ENCODE data around the gene FAM240B. TPM values are rescaled to one million over a fixed set of nuclear protein-coding genes. Genes with fewer than 3 reads are reported as not detected.
A peak's percentile ranks its signal among the peaks of the same experiment; 100 is the strongest.

FAM240B gene
- total and polyA plus RNA-seq, 5 experiments from 2014 or later = not detected

DNA sequence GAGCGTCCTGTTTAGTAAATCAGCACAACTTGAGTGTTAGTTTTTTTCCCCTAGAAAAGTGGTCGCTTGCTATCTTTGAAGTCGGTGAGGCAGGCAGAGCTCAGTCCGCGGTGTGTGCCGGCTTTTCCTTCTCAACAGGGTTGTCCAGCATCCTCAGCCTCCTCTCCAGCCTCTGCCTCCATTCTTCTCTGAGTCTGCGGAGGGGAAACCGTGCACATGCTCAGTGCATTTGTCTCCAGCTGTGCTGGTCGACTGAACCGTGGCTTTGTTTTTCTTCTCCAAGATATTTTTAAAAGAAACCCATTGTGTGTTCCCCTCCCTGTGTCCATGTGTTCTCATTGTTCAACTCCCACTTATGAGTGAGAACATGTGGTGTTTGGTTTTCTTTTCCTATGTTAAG lies 25.3 kb downstream of the FAM240B start:
- peaks cover 0 to 21% (median 6%) of the 10 kb centered on the region in 5 donors for H3K27me3 Mint-ChIP-seq
- no peaks in the 10 kb centered on the region for H3K4me1 Mint-ChIP-seq
- POLR2A ChIA-PET = no interaction called here
- ATAC-seq (no peak), DNase-seq (no peak)
- H3K27ac Mint-ChIP-seq = no peak overlapping the region
- no peak overlapping the region for H3K4me3 Mint-ChIP-seq
- no peaks in the 10 kb centered on the region for H3K36me3 Mint-ChIP-seq
- no peaks in the 10 kb centered on the region for H3K9me3 Mint-ChIP-seq

DNA sequence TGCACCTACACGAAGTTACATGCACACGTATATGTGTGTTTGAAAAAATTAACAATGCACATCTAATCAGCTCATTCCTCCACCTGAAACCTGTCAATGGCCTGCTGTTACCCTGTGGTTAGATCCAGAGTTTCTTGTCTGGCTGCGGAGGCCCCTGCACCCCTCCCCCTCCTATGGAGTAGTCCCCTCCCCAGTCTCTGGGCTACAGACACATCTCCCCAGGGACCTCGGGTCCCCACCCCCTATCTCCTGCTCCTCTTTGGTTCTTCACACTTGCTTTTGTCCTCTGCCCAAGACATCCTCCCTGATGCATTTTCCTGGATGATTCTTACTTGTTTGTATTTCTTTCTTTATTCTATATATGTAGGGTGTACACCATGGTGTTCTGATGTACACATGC lies 27.2 kb downstream of the FAM240B start:
- DNase-seq = no peak
- H3K4me3 Mint-ChIP-seq = no peak overlapping the region
- POLR2A ChIA-PET = no interaction called here
- no peak for ATAC-seq
- no peaks in the 10 kb centered on the region for H3K4me1 Mint-ChIP-seq
- H3K27ac Mint-ChIP-seq = no peak overlapping the region
- H3K27me3 Mint-ChIP-seq = peaks cover 0 to 29% (median 7%) of the 10 kb centered on the region in 5 donors
- H3K36me3 Mint-ChIP-seq = no peaks in the 10 kb centered on the region
- H3K9me3 Mint-ChIP-seq = no peaks in the 10 kb centered on the region

DNA sequence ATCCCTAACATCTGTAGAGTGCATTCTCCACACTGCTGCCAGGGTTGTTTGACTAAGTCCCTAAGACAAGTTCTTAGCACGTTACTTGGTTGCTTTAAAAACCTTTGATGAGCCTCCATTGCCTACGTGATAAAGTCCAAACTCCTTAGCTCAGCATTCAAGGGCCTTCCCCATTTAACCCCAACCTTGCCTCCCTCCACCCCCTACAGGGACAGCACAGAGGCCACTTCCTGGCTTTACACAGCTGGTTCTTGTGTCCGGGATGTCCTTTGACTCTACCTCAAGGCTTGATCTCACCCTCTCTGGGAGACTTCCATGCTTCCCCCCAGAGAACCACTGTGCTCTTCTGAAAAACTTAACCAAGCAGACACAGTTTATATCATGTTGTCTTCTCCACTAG lies 29.4 kb downstream of the FAM240B start:
- DNase-seq = no peak
- no peak for ATAC-seq
- H3K36me3 Mint-ChIP-seq = no peaks in the 10 kb centered on the region
- no peaks in the 10 kb centered on the region for H3K9me3 Mint-ChIP-seq
- POLR2A ChIA-PET = no interaction called here
- H3K4me3 Mint-ChIP-seq = no peak overlapping the region
- H3K4me1 Mint-ChIP-seq = peaks cover 0 to 1% (median 0%) of the 10 kb centered on the region in 4 donors
- no peak overlapping the region for H3K27ac Mint-ChIP-seq
- H3K27me3 Mint-ChIP-seq = peaks cover 1 to 43% (median 16%) of the 10 kb centered on the region in 5 donors

DNA sequence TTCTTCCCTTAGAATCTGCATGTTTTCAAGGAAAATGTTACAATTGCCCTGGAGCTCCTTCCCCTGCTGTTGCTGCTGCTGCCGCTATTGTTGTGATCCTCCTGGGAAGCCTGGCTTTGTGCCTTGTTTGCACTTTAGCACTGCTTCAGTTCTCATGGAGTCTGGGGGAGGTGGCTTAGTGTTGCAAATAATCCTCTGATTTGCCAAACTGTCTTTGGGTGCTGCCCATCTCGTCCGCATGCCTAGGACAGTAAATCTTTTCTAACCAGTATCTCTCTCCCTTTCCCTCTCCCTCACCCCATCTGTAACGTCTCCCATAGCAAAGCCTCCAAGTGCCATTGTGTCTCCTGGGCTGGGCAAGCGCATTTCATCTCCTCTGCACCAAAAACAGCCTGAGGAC lies 30.3 kb downstream of the FAM240B start:
- peaks cover 5 to 52% (median 22%) of the 10 kb centered on the region in 5 donors for H3K27me3 Mint-ChIP-seq
- POLR2A ChIA-PET = no interaction called here
- H3K4me1 Mint-ChIP-seq = peaks cover 0 to 1% (median 0%) of the 10 kb centered on the region in 4 donors
- no peaks in the 10 kb centered on the region for H3K9me3 Mint-ChIP-seq
- H3K36me3 Mint-ChIP-seq = no peaks in the 10 kb centered on the region
- H3K4me3 Mint-ChIP-seq = no peak overlapping the region
- DNase-seq = no peak
- peak overlapping the region in 1 of 10 donors; percentile 13 for H3K27ac Mint-ChIP-seq
- no peak for ATAC-seq

DNA sequence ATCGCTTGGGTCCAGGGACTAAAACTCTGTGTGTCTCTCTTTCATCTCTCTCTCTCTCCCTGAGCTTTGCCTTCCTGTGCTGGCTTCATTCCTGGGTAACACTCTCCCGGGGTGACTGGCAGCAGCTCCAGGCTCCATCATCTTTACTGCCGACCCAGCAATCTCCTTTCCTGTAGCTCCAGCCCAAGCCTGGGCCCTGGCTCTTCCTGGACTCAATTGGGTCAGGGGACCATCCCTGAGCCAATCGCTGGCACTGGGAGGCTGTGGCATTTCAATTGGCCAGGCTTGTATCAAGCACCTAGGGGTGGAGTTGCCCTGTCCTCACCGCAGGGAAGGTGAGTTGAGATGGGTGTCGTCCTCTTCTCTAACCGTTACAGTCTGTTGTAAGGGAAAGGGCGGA lies 31.9 kb downstream of the FAM240B start:
- POLR2A ChIA-PET = no interaction called here
- peaks cover 0 to 1% (median 0%) of the 10 kb centered on the region in 4 donors for H3K4me1 Mint-ChIP-seq
- H3K27me3 Mint-ChIP-seq = peaks cover 5 to 45% (median 22%) of the 10 kb centered on the region in 5 donors
- no peaks in the 10 kb centered on the region for H3K36me3 Mint-ChIP-seq
- H3K27ac Mint-ChIP-seq = no peak overlapping the region
- no peak for ATAC-seq
- peak overlapping the region in 3 of 10 donors; percentile 29 to 52 (median 31) for H3K4me3 Mint-ChIP-seq
- H3K9me3 Mint-ChIP-seq = no peaks in the 10 kb centered on the region
- no peak for DNase-seq

DNA sequence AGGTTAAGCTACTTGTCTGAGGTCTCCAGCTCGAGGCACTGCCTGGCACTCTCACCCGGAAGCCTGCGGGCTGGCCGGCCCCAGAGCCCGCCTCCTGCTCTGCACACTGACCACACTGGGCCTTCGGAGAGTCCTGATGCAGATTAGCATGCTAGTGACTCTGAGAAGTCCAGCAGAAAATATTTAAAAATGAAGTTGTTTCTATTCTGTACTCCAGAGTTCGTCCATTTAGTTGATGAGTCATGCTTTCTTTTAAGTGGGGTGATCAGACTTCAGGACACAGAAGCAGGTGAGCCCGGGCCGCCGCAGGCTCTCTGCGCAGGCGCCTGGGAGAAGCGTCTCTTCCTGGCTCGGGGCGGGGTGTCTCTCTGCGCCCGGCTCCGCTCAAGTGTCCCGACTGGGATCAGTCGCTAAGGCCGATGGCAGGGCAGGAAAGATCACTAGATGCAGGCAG lies 32.5 kb downstream of the FAM240B start:
- H3K4me1 Mint-ChIP-seq = peaks cover 0 to 1% (median 0%) of the 10 kb centered on the region in 4 donors
- no peaks in the 10 kb centered on the region for H3K36me3 Mint-ChIP-seq
- ATAC-seq (peak in 1 of 2 donors; percentile 50), DNase-seq (peak in 2 of 10 donors; percentile 9 to 24)
- peak overlapping the region in 9 of 10 donors; percentile 19 to 75 (median 52) for H3K4me3 Mint-ChIP-seq
- peak overlapping the region in 2 of 10 donors; percentile 51 to 57 for H3K27ac Mint-ChIP-seq
- POLR2A ChIA-PET = no interaction called here
- H3K9me3 Mint-ChIP-seq = no peaks in the 10 kb centered on the region
- H3K27me3 Mint-ChIP-seq = peaks cover 5 to 41% (median 19%) of the 10 kb centered on the region in 5 donors

DNA sequence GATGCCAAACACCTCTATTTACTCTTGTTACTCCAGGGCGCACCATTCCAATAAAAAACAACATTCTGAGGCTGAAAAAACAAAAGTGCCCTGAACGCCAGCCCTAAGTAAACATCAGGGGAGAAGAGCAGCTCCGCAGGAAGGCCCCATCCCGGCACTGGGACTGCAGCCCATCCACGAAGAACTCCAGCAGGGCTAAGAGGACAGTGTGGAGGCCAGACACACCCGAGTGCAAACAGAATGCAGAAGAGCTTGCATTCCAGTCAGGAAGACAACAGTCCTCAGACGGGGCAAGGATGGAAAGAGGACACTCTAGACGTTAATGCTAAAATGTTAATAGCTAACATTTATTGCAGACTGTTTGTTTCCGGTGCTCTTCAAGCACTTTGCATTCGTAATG lies 33.0 kb downstream of the FAM240B start:
- no peak for ATAC-seq
- H3K4me3 Mint-ChIP-seq = peak overlapping the region in 6 of 10 donors; percentile 26 to 75 (median 54)

DNA sequence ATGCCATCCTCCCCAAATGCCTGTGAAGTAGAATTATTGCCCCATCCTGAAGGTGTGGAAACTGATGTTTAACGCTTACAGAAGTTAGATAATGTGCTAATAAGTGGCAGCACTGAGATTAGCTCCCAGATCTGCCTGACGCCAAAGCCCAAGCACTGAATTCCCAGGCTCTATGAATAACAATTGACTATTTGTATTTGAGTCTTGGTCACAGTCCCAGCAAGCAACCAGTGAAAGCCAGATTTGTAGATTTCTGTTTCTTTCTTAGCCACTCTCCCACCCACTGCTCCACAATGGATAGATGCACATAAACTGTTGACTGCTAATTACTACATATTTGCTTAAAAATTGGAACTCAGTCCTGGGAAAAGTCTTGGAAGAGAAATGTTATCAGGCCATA lies 34.4 kb downstream of the FAM240B start:
- no peak for ATAC-seq

More for the DNA sequence above, 33.0 kb downstream of the FAM240B start:
- H3K27ac Mint-ChIP-seq = no peak overlapping the region
- no peaks in the 10 kb centered on the region for H3K36me3 Mint-ChIP-seq
- no peak for DNase-seq
- peaks cover 0 to 1% (median 0%) of the 10 kb centered on the region in 4 donors for H3K4me1 Mint-ChIP-seq
- POLR2A ChIA-PET = no interaction called here
- peaks cover 5 to 41% (median 19%) of the 10 kb centered on the region in 5 donors for H3K27me3 Mint-ChIP-seq
- H3K9me3 Mint-ChIP-seq = no peaks in the 10 kb centered on the region

DNA sequence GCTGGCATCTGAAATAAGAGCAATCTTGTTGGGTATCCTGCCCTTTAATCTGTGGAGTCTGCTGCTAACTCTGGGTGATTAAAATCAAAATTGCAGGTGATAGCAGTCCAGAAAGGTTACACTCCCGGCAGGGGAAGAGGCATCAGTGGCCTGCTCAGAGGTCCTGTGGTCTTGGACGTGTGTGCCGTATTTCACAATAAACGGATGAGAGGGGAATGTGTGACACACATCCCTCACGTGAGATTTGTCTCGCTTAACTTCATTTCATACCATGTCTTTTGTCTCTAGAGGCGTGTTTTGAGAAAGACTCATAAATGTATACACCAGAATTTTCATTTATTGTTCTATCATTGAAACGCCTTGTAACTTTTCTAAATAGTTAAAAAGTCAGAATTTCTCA lies 36.6 kb downstream of the FAM240B start:
- H3K4me3 Mint-ChIP-seq = no peak overlapping the region
- H3K27ac Mint-ChIP-seq = no peak overlapping the region
- peaks cover 0 to 1% (median 0%) of the 10 kb centered on the region in 4 donors for H3K4me1 Mint-ChIP-seq
- H3K36me3 Mint-ChIP-seq = no peaks in the 10 kb centered on the region
- POLR2A ChIA-PET = no interaction called here
- ATAC-seq (no peak), DNase-seq (no peak)
- H3K27me3 Mint-ChIP-seq = peaks cover 7 to 41% (median 17%) of the 10 kb centered on the region in 5 donors
- no peaks in the 10 kb centered on the region for H3K9me3 Mint-ChIP-seq

More for the DNA sequence above, 34.4 kb downstream of the FAM240B start:
- Mint-ChIP-seq H3K36me3 (no peaks in the 10 kb centered on the region), H3K9me3 (no peaks in the 10 kb centered on the region), H3K27me3 (peaks cover 5 to 41% (median 19%) of the 10 kb centered on the region in 5 donors), H3K27ac (no peak overlapping the region), H3K4me3 (no peak overlapping the region), H3K4me1 (peaks cover 0 to 1% (median 0%) of the 10 kb centered on the region in 4 donors)
- no peak for DNase-seq
- POLR2A ChIA-PET = no interaction called here

DNA sequence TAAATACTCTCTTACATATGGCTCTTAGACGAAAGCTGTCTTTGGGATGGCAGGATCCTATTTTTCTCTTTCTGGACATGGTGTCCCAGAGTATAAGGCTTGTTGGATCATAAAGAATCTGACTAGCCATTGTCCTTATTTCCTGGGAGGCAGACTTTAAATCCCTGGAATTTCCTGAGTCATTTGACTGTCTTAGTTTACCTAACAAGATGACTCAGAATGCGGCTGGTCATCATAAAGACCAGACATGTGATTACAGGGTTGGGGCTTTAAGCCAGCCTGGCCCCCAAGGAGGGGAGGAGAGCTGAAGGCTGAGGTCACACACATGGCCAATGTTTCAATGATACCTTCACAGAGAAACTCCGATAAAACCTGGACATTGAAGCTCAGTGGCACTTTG lies 37.2 kb downstream of the FAM240B start:
- no peak overlapping the region for H3K27ac Mint-ChIP-seq
- no peaks in the 10 kb centered on the region for H3K36me3 Mint-ChIP-seq
- H3K4me3 Mint-ChIP-seq = no peak overlapping the region
- H3K27me3 Mint-ChIP-seq = peaks cover 7 to 38% (median 14%) of the 10 kb centered on the region in 5 donors
- H3K4me1 Mint-ChIP-seq = peaks cover 0 to 1% (median 0%) of the 10 kb centered on the region in 4 donors
- ATAC-seq = no peak
- no peak for DNase-seq
- no peaks in the 10 kb centered on the region for H3K9me3 Mint-ChIP-seq
- POLR2A ChIA-PET = no interaction called here

DNA sequence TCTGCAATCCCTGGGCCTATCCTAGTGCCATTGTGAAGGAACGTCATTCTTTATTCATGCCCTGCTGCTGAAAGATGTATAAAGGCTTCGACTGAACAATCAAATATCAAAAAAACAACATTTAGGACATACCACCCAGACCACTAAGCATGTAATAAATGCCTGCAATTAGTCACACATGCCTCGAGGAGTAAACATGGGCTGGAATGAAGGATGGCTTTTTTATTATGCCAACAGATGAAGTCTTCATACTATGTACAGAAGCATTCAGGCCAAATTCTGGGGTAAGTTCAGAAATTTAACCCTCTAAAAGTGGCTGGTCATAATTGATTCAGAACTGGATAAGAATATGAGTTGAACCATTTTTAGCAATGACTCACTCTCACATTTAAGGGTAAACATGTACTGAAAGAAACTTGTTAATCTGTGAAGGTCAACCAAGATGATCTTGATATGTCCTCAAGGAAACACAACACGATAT lies 38.1 kb downstream of the FAM240B start:
- Mint-ChIP-seq H3K27me3 (peaks cover 7 to 44% (median 13%) of the 10 kb centered on the region in 5 donors), H3K27ac (no peak overlapping the region), H3K9me3 (no peaks in the 10 kb centered on the region), H3K4me1 (peaks cover 0 to 1% (median 0%) of the 10 kb centered on the region in 4 donors), H3K4me3 (no peak overlapping the region), H3K36me3 (no peaks in the 10 kb centered on the region)
- DNase-seq (no peak), ATAC-seq (no peak)
- POLR2A ChIA-PET = no interaction called here

DNA sequence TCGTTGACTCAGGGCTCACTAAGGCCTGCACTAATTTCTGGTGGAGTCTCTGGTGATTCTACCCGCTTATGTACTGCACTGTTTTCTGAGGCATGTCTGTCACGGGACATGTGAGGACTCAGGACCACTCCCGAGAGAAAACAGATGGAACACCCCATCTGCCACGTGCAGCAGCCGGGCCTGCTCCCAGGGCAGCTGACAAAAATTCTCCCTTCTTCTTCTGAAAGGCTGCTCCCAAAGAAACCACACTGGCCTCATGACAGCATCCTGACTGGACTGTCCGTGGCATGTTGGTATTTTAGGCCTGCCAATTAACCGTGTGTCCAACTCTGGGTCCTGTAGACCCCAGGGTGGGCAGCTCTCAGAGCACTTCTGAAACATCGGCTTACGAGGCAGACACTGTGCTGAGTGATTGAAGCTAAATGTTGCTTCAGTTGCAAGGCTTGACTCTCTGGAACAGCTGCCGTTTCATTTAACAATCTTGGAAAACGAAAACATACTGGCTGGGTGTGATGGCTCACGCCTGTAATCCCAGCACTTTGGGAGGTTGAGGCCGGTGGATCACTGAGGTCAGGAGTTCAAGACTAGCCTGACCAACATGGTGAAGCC lies 39.0 kb downstream of the FAM240B start:
- H3K4me3 Mint-ChIP-seq = no peak overlapping the region
- ATAC-seq (no peak), DNase-seq (no peak)

DNA sequence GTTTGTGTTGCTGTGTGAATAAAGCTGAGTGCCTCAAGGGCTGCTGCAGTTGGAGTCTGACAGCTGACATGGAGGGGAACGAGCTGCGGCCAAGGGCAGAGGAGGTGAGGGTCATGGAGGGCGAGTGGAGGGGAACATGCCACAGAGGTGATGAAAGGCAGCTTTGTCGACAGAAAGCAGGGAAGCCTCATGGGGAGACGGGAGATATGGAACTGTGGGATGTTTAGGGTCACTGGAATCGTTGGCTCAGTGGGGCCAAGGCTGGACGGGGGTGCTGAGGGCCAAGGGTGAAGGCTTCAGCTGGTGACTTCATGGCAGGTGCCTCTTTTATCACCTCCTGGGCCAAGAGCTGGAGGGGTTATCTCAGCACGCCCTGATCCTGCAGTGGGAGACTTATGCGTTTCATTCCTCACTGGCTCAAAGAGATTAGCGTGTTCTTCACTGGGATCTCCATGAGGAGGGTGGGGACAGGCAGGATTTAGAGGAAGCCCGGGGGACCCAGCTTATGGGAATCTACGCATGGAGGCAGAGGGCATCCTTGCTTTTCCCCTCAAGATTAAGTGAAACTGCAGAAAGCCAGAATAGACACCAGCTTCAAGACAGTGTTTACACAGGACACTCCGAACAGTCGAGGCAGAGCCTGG lies 42.2 kb downstream of the FAM240B start:
- Mint-ChIP-seq H3K27me3 (peaks cover 7 to 33% (median 9%) of the 10 kb centered on the region in 5 donors), H3K36me3 (no peaks in the 10 kb centered on the region), H3K9me3 (no peaks in the 10 kb centered on the region), H3K4me1 (peaks cover 0 to 3% (median under 1%) of the 10 kb centered on the region in 4 donors), H3K4me3 (no peak overlapping the region), H3K27ac (peak overlapping the region in 1 of 10 donors; percentile 7)
- POLR2A ChIA-PET = no interaction called here
- DNase-seq (no peak), ATAC-seq (no peak)

More for the DNA sequence above, 39.0 kb downstream of the FAM240B start:
- H3K27ac Mint-ChIP-seq = no peak overlapping the region
- H3K9me3 Mint-ChIP-seq = no peaks in the 10 kb centered on the region
- H3K27me3 Mint-ChIP-seq = peaks cover 7 to 37% (median 10%) of the 10 kb centered on the region in 5 donors
- POLR2A ChIA-PET = no interaction called here
- no peaks in the 10 kb centered on the region for H3K36me3 Mint-ChIP-seq
- H3K4me1 Mint-ChIP-seq = peaks cover 0 to 1% (median 0%) of the 10 kb centered on the region in 4 donors

Data from naive thymus-derived CD8-positive, alpha-beta T cell (primary cell).